Measurements from ENCODE around the gene MRPL18.

MRPL18 gene

DNA sequence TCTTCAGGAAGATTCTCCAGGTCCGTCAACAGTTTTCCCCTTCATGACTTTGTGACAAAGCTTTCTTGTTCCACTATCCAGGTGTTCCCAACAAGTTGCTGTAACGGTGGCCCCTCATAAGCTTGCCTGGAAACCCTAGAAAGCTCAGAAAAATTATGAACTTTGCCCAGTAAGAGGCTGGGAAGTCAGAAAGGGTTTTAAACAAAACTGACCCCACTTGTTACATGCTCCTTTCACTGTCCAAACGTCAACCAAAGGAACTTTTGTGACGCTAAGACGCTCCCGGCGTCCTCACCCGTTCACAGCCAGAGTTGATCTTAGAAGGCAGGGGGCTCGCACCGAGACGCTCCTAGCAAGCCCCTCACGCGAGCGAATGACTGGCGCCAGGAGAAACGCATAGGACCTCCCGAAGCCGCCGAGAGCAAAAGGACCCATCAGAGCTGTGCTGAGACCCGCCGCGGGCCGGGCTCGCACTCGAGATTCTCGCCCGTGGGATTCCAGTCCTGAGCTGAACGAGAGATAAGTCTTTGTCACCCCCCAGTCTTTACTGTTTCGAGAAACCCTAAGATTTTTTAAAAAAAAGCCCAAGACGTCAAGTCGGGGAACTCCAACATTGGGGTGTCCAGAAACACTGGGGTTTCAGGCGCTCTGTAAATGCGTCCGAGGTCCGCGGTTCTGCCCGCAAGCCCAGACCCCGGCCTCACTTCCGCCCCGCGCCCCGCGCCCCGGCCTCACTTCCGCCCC, 29.0 kb upstream of the MRPL18 start:
- peak; percentile 35 for DNase-seq
- peaks cover 28% of the 10 kb centered on the region for H3K4me1 Mint-ChIP-seq
- peaks cover 33% of the 10 kb centered on the region for H3K36me3 Mint-ChIP-seq (ENCODE audit: low read depth)
- peak overlapping the region; percentile 83 for H3K4me3 Mint-ChIP-seq
- no peaks in the 10 kb centered on the region for H3K27me3 Mint-ChIP-seq
- ATAC-seq = no peak
- H3K27ac Mint-ChIP-seq = peak overlapping the region; percentile 95
- no peaks in the 10 kb centered on the region for H3K9me3 Mint-ChIP-seq

DNA sequence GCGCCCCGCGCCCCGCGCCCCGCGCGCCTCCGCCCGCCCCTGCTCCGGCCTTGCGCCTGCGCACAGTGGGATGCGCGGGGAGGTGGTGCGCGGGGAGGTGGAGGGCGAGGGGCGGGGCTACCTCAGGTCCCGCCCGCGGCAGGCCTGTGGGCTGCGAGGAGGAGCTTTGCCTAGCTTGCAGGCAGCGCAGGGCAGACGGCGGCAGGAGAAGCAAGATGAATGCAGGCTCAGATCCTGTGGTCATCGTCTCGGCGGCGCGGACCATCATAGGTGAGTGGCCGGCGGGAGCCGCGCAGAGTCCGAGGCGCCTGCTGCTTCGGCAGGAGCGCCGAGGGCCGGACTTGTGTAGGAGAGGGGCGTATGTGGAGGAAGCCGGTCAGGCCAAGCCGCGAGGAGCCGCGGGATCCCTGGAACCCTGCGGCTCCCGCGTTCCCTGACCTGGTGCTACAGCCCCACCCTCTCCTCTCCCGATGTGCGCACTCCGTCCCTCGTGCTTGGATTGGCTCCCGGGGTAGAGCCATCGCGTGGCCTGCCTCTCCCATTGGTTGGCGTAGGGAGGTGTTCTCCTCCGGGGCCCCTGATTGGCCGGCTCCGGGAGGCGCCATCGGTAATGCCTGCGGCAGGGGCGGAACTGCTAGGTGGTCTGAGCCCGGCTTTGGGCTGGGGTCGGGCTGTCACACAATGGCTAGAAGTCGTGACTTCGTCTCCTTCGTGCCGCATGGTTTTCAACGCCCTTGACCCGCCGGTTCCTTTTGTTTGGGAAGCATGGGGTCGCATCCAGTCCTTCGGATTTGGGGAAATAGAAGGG, 28.2 kb upstream of the MRPL18 start, which contains the start of gene ACAT2:
Gene ACAT2, plus strand, starts transcription at position 173 of the 808 bp plus-strand sequence. Its CDS starts 43 bp downstream, at position 216.
- ATAC-seq (peak; percentile 98), DNase-seq (peak; percentile 90)
- Mint-ChIP-seq H3K27me3 (no peaks in the 10 kb centered on the region), H3K27ac (peak within 1 kb of the TSS; percentile 95), H3K36me3 (ENCODE audit: low read depth) (peaks cover 32% of the 10 kb centered on the region), H3K4me3 (peak within 1 kb of the TSS; percentile 83), H3K9me3 (no peaks in the 10 kb centered on the region), H3K4me1 (peaks cover 35% of the 10 kb centered on the region)

DNA sequence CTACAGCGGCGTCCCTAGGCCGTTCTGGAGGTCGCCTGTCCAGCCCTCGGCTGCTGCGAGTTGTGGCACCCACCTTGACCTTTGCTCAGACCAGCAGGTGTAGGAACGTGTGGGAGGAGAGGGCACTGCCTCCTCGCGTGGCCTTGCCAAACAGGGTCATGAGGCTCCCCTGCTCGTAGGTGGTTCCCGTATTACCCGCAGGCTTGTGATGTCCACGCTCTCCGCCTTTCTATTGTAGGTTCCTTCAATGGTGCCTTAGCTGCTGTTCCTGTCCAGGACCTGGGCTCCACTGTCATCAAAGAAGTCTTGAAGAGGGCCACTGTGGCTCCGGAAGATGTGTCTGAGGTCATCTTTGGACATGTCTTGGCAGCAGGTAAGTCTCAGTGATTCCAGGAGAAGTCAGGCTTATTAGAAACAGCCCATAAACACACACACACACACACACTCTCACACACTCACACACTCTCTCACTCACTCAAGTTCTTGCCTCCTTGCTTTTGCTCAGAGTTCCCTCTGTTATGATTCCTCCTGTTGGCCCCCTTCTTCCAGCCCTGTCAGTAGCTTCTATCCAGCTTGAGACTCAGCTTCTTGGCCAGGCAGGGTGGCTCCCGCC, 27.5 kb upstream of the MRPL18 start:
- H3K27me3 Mint-ChIP-seq = no peaks in the 10 kb centered on the region
- no peaks in the 10 kb centered on the region for H3K9me3 Mint-ChIP-seq
- peaks cover 35% of the 10 kb centered on the region for H3K36me3 Mint-ChIP-seq (ENCODE audit: low read depth)
- DNase-seq = peak; percentile 16
- H3K4me3 Mint-ChIP-seq = peak overlapping the region; percentile 83
- no peak for ATAC-seq
- peak overlapping the region; percentile 95 for H3K27ac Mint-ChIP-seq
- H3K4me1 Mint-ChIP-seq = peaks cover 35% of the 10 kb centered on the region

DNA sequence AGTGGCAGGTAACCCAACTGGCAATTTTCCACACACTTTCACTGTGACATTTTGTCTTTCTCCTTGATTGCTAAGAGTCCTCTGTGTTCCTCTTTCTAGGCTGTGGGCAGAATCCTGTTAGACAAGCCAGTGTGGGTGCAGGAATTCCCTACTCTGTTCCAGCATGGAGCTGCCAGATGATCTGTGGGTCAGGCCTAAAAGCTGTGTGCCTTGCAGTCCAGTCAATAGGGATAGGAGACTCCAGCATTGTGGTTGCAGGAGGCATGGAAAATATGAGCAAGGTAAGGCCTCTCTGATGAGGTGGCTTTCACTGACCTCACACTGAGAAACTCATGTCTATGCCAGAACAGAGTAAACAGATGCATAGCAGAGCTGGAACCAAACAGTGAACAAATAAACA, 23.4 kb upstream of the MRPL18 start:
- Mint-ChIP-seq H3K9me3 (no peaks in the 10 kb centered on the region), H3K27ac (no peak overlapping the region), H3K4me3 (no peak overlapping the region), H3K36me3 (ENCODE audit: low read depth) (peaks cover 52% of the 10 kb centered on the region), H3K27me3 (no peaks in the 10 kb centered on the region), H3K4me1 (peaks cover 18% of the 10 kb centered on the region)
- ATAC-seq (no peak), DNase-seq (no peak)

DNA sequence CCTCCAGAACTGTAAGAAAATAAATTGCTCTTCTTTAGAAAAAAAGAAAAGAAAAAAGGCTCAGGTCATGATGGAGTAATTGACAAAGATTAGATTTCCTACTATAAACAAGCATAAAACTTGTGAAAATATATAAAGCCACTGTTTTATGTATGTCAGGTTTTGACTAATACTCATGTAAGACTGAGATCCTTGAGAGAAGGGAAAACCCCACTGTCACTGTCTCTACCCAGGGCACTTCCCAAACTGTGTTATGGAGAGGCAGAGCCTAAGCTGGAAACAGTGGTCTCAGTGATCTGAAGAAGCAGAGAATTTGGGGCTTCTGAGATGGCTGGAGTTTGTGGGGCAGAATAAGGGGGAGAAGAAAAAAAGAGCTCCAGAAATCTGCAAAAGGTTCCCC, 20.8 kb upstream of the MRPL18 start:
- H3K9me3 Mint-ChIP-seq = no peaks in the 10 kb centered on the region
- ATAC-seq = peak; percentile 46
- H3K27me3 Mint-ChIP-seq = no peaks in the 10 kb centered on the region
- DNase-seq = no peak
- H3K4me3 Mint-ChIP-seq = no peak overlapping the region
- peaks cover 52% of the 10 kb centered on the region for H3K36me3 Mint-ChIP-seq (ENCODE audit: low read depth)
- peaks cover 12% of the 10 kb centered on the region for H3K4me1 Mint-ChIP-seq
- peak overlapping the region; percentile 5 for H3K27ac Mint-ChIP-seq

DNA sequence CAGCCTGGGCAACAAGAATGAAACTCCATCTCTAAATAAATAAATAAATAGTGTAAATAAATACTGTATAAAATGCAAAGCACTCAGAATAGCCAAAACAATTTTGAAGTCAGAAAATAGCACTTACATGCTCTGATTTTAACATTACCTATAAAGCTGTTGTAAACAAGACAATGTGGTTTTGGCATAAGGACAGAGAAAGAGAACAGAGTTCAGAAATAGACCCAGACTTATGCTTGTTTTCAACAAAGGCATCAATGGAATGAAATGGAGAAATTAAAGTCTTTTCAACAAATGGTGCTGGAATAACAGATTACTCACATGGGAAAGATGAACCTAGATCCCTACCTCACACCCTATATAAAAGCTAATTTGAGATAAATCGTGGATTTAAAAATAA, 18.1 kb upstream of the MRPL18 start:
- H3K4me3 Mint-ChIP-seq = no peak overlapping the region
- ATAC-seq (no peak), DNase-seq (no peak)
- H3K36me3 Mint-ChIP-seq (ENCODE audit: low read depth) = peaks cover 51% of the 10 kb centered on the region
- no peak overlapping the region for H3K27ac Mint-ChIP-seq
- no peaks in the 10 kb centered on the region for H3K9me3 Mint-ChIP-seq
- H3K27me3 Mint-ChIP-seq = no peaks in the 10 kb centered on the region
- peaks cover 3% of the 10 kb centered on the region for H3K4me1 Mint-ChIP-seq

DNA sequence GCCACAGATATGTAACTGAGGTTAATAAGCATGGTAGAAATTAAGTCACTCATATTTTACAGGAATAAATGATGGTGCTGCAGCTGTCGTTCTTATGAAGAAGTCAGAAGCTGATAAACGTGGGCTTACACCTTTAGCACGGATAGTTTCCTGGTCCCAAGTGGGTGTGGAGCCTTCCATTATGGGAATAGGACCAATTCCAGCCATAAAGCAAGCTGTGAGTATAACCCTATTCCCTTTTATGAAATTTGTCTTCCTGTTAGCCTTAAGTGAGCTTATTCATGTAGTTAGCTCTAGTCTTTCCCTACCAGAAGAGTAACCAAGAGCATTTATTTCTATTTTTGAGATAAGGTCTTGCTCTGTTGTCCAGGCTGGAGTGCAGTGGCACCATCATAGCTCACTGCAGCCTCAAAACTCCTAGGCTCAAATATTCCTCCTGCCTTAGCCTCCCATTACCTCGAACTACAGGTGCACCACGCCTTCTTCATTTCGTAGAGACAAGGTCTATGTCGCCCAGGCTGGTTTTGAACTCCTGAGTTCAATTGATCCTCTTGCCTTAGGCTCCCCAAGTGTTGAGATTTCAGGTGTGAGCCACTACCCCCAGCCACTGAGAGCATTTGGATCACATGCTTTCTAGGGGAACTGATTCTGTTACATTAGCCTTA, 12.9 kb upstream of the MRPL18 start:
- no peak overlapping the region for H3K4me3 Mint-ChIP-seq

DNA sequence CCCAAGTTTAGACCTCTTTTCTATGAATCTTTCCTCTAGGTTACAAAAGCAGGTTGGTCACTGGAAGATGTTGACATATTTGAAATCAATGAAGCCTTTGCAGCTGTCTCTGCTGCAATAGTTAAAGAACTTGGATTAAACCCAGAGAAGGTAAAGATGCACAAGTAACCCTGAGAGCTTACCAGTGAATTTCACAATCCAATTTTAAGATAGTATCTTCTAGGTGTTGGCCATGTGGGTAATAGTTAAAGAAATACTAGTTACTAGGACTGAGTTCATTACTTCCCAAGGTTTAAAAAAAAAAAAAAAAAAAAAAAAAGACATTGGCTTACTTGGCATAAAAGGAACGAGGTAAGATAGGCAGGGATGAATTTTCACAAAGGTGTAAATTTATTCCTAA, 12.1 kb upstream of the MRPL18 start:
- DNase-seq = no peak
- Mint-ChIP-seq H3K27ac (no peak overlapping the region), H3K9me3 (no peaks in the 10 kb centered on the region), H3K4me3 (no peak overlapping the region), H3K36me3 (ENCODE audit: low read depth) (peaks cover 66% of the 10 kb centered on the region), H3K27me3 (no peaks in the 10 kb centered on the region), H3K4me1 (peaks cover 17% of the 10 kb centered on the region)
- no peak for ATAC-seq

More for the DNA sequence above, 12.9 kb upstream of the MRPL18 start:
- H3K4me1 Mint-ChIP-seq = peaks cover 10% of the 10 kb centered on the region
- no peak for DNase-seq
- no peak overlapping the region for H3K27ac Mint-ChIP-seq
- no peak for ATAC-seq
- H3K36me3 Mint-ChIP-seq (ENCODE audit: low read depth) = peaks cover 61% of the 10 kb centered on the region
- H3K27me3 Mint-ChIP-seq = no peaks in the 10 kb centered on the region
- no peaks in the 10 kb centered on the region for H3K9me3 Mint-ChIP-seq

DNA sequence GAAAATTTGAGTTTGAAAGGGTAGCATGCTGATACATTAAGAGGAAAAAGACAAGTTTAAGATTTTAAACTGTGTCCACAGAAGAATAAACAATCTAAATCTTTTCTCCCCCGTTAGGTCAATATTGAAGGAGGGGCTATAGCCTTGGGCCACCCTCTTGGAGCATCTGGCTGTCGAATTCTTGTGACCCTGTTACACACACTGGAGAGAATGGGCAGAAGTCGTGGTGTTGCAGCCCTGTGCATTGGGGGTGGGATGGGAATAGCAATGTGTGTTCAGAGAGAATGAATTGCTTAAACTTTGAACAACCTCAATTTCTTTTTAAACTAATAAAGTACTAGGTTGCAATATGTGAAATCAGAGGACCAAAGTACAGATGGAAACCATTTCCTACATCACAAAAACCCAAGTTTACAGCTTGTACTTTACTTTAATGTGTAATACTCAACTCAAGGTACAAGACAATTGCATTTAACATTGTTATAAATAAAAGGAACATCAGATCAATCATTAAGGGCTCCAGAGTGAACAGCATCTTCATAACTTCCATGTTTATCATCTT, 11.6 kb upstream of the MRPL18 start:
- Mint-ChIP-seq H3K27me3 (no peaks in the 10 kb centered on the region), H3K9me3 (no peaks in the 10 kb centered on the region), H3K27ac (peak overlapping the region; percentile 17), H3K4me3 (no peak overlapping the region), H3K36me3 (ENCODE audit: low read depth) (peaks cover 70% of the 10 kb centered on the region), H3K4me1 (peaks cover 21% of the 10 kb centered on the region)
- ATAC-seq = no peak
- no peak for DNase-seq

DNA sequence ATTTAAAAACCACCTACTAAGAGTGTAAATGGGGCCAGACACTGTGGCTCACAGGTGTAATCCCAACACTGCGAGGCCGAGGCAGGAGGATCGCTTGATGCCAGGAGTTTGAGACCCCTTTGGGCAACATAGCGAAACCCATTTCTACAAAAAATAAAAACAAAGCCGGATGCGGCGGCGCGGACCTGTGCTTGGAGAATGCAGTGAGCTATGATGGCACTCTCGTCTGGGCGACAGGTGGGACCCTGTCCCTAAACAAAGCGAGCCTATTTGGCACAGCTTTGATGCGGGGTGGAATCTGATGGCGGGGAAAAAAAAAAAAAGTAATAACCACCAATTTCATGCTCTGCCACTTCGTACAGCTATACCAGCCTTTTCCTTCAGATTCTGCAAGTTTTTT, 2.0 kb upstream of the MRPL18 start:
- peak; percentile 12 for DNase-seq
- H3K27ac Mint-ChIP-seq = peak overlapping the region; percentile 72
- H3K4me1 Mint-ChIP-seq = peaks cover 76% of the 10 kb centered on the region
- peaks cover 74% of the 10 kb centered on the region for H3K36me3 Mint-ChIP-seq (ENCODE audit: low read depth)
- no peaks in the 10 kb centered on the region for H3K9me3 Mint-ChIP-seq
- no peak for ATAC-seq
- H3K4me3 Mint-ChIP-seq = peak overlapping the region; percentile 91
- peaks cover 3% of the 10 kb centered on the region for H3K27me3 Mint-ChIP-seq

DNA sequence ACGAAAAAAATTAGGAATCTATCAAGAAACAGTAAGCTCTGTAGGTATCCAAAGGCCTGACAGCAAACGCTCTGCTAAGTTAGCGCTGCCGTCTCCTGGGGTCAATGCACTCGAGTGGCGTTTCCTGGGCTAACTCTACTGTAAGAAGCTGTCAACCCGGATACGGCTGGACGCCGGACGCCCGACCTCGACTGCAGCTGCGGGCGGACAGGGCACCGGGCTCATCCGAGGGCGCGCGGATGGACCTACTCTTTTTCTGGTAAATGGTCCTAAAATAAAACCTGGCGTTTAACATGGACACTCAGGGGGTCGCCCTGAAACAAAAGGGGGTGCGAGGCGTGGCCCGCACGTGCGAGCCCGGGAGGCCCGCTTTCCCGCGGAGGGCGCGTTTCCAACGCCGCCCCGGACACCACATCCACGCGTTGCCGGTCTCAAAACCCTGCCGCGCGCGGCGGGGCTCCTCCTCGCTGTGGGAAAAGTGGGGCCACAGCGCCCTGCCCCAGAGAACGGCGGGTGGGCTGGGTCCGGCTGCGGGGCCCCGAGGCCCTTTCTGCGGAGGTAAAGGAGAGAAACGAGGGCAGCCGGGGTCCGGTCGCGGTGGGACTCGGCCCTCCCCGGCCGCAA, 1.4 kb upstream of the MRPL18 start:
- peaks cover 3% of the 10 kb centered on the region for H3K27me3 Mint-ChIP-seq

DNA sequence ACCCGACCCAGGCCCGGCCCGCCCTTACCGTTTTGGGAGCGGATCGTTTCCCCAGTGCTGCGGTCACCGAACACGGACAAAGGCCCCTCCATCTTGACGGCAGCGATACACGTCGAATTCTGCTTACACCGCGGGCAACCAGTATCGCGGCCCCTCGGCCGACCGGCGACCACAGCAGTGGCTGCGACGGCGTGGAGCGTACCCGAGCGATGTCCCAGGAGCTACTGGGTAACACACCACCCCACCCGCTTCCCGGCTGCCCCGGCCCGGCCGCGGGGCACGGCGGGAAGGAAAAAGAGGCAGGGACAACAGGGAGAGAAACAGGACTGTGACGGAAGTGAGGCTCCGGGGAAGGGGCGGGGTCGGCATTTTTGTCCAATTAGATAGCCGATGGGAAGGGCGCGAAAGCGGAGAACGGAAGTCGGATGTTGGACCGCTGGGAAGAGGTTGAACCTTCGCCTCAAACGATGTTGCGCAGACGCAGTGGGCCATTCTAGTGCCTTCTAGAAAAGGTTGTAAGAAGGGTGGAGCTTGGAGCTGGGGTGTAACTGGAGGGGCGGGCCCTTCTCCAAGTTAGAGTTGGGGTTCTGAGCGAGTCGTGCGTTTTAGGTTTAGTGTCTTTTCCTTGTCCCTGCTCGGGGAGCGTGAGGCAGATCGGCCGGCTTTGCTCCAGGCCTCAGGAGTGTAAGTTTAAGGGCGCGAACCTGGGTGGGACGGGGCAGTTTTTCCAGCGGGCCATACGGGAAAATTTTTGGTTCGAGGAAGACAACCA, 704 bp upstream of the MRPL18 start, which contains the start of gene TCP1:
Gene TCP1, minus strand, starts transcription at position 226 of the 772 bp plus-strand sequence. Its CDS starts 134 bp downstream, at position 92.
- H3K4me1 Mint-ChIP-seq = peaks cover 76% of the 10 kb centered on the region
- peaks cover 73% of the 10 kb centered on the region for H3K36me3 Mint-ChIP-seq (ENCODE audit: low read depth)
- H3K9me3 Mint-ChIP-seq = no peaks in the 10 kb centered on the region

More for the DNA sequence above, 1.4 kb upstream of the MRPL18 start:
- H3K4me1 Mint-ChIP-seq = peaks cover 76% of the 10 kb centered on the region
- peaks cover 74% of the 10 kb centered on the region for H3K36me3 Mint-ChIP-seq (ENCODE audit: low read depth)
- H3K9me3 Mint-ChIP-seq = no peaks in the 10 kb centered on the region
- ATAC-seq = no peak
- peak; percentile 40 for DNase-seq
- H3K27ac Mint-ChIP-seq = peak overlapping the region; percentile 99
- H3K4me3 Mint-ChIP-seq = peak overlapping the region; percentile 91

More for the DNA sequence above, 704 bp upstream of the MRPL18 start, which contains the start of gene TCP1:
- ATAC-seq = peak; percentile 81
- Mint-ChIP-seq H3K27ac (peak within 1 kb of the TSS; percentile 99), H3K27me3 (peaks cover 3% of the 10 kb centered on the region), H3K4me3 (peak within 1 kb of the TSS; percentile 91)
- peak; percentile 99 for DNase-seq

Measured in activated naive CD8-positive, alpha-beta T cell treated with anti-CD3 and anti-CD28 coated beads, Interleukin-2, amount 50 U/mL, for 24 hours (primary cell).